Measurements from ENCODE around the gene PIK3CA. TPM values are rescaled to one million over a fixed set of nuclear protein-coding genes. Genes with fewer than 3 reads are reported as not detected.

The PIK3CA gene
- total RNA-seq, 1 experiment from 2014 or later, result 22.7 TPM

- peaks cover 68% of the 10 kb centered on the region for H3K4me1 ChIP-seq (ENCODE audit: low read length)
- H3K9me3 ChIP-seq (ENCODE audit: low read length), result no peaks in the 10 kb centered on the region
- peak overlapping the region; percentile 84 for H3K27ac ChIP-seq (ENCODE audit: low read length)
- H2AFZ ChIP-seq (ENCODE audit: low read length), result peak overlapping the region; percentile 85
- H3K4me2 ChIP-seq (ENCODE audit: low read depth, low read length, poor library complexity, severe bottlenecking), result peak overlapping the region; percentile 85
- no peaks in the 10 kb centered on the region for H3K27me3 ChIP-seq (ENCODE audit: low read length)
- H3K9ac ChIP-seq (ENCODE audit: low read length), result peak overlapping the region; percentile 93
- H4K20me1 ChIP-seq (ENCODE audit: insufficient read depth, low read depth, low read length), result no peaks in the 10 kb centered on the region
- peak; percentile 94 for DNase-seq
- no peaks in the 10 kb centered on the region for H3K9me2 ChIP-seq (replicated peaks; ENCODE audit: insufficient read depth, low read length)
- H3K4me3 ChIP-seq (ENCODE audit: low read length), result peak overlapping the region; percentile 93
- H3K79me2 ChIP-seq (ENCODE audit: low read length), result peaks cover 51% of the 10 kb centered on the region
- H3K36me3 ChIP-seq (ENCODE audit: insufficient read depth, low read length), result no peaks in the 10 kb centered on the region
Measured at GRCh38 chr3:179260949-179261765, 113.0 kb downstream of the PIK3CA start.

GRCh38 chr3:179263134-179263533 lies 115.0 kb downstream of the PIK3CA start:
- Histone ChIP-seq H3K27ac (ENCODE audit: low read length) (no peak overlapping the region), H3K36me3 (ENCODE audit: insufficient read depth, low read length) (no peaks in the 10 kb centered on the region), H4K20me1 (ENCODE audit: insufficient read depth, low read depth, low read length) (no peaks in the 10 kb centered on the region), H3K4me2 (ENCODE audit: low read depth, low read length, poor library complexity, severe bottlenecking) (no peak overlapping the region), H3K9ac (ENCODE audit: low read length) (no peak overlapping the region), H3K4me1 (ENCODE audit: low read length) (peaks cover 67% of the 10 kb centered on the region), H3K79me2 (ENCODE audit: low read length) (peaks cover 33% of the 10 kb centered on the region), H3K27me3 (ENCODE audit: low read length) (no peaks in the 10 kb centered on the region), H3K9me3 (ENCODE audit: low read length) (no peaks in the 10 kb centered on the region), H2AFZ (ENCODE audit: low read length) (no peak overlapping the region), H3K4me3 (ENCODE audit: low read length) (no peak overlapping the region), H3K9me2 (replicated peaks; ENCODE audit: insufficient read depth, low read length) (no peaks in the 10 kb centered on the region)
- DNase-seq, result no peak

- Histone ChIP-seq H3K36me3 (ENCODE audit: insufficient read depth, low read length) (no peaks in the 10 kb centered on the region), H3K4me2 (ENCODE audit: low read depth, low read length, poor library complexity, severe bottlenecking) (no peak overlapping the region), H4K20me1 (ENCODE audit: insufficient read depth, low read depth, low read length) (no peaks in the 10 kb centered on the region), H3K27me3 (ENCODE audit: low read length) (no peaks in the 10 kb centered on the region), H2AFZ (ENCODE audit: low read length) (no peak overlapping the region), H3K9me2 (replicated peaks; ENCODE audit: insufficient read depth, low read length) (no peaks in the 10 kb centered on the region), H3K27ac (ENCODE audit: low read length) (peak overlapping the region; percentile 89; the same call in 1 of the 2 replicates), H3K4me1 (ENCODE audit: low read length) (peaks cover 67% of the 10 kb centered on the region), H3K9me3 (ENCODE audit: low read length) (no peaks in the 10 kb centered on the region), H3K4me3 (ENCODE audit: low read length) (no peak overlapping the region), H3K79me2 (ENCODE audit: low read length) (peaks cover 20% of the 10 kb centered on the region), H3K9ac (ENCODE audit: low read length) (no peak overlapping the region)
- no peak for DNase-seq
Measured at GRCh38 chr3:179264449-179264848, 116.3 kb downstream of the PIK3CA start.

DNA sequence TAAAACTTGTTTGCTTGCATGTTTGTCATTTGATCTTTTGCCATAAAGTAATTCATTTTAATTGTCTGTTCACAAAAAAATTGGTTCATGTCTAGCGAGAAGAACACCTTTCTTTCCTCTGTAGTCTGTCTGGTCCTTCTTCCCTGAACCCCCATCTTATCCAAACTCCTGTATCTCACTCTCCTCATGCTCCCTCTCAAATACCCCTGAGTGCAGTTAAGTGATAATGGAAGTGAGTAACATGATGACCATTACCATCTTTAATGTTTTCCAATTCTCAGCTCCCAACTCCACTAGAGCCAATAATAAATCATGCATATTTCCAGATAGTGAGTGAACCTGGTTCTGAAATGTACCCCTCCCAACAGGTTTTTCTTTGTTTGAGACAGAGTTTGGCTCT lies 116.9 kb downstream of the PIK3CA start:
- Histone ChIP-seq H3K79me2 (ENCODE audit: low read length) (peaks cover 13% of the 10 kb centered on the region), H3K9ac (ENCODE audit: low read length) (no peak overlapping the region), H3K4me1 (ENCODE audit: low read length) (peaks cover 61% of the 10 kb centered on the region), H3K36me3 (ENCODE audit: insufficient read depth, low read length) (no peaks in the 10 kb centered on the region), H2AFZ (ENCODE audit: low read length) (no peak overlapping the region), H3K27me3 (ENCODE audit: low read length) (no peaks in the 10 kb centered on the region), H4K20me1 (ENCODE audit: insufficient read depth, low read depth, low read length) (no peaks in the 10 kb centered on the region), H3K4me3 (ENCODE audit: low read length) (peak overlapping the region; percentile 72; the same call in 1 of the 2 replicates), H3K9me3 (ENCODE audit: low read length) (no peaks in the 10 kb centered on the region), H3K27ac (ENCODE audit: low read length) (peak overlapping the region; percentile 89; the same call in 1 of the 2 replicates), H3K4me2 (ENCODE audit: low read depth, low read length, poor library complexity, severe bottlenecking) (peak overlapping the region; percentile 90), H3K9me2 (replicated peaks; ENCODE audit: insufficient read depth, low read length) (no peaks in the 10 kb centered on the region)
- no peak for DNase-seq

- Histone ChIP-seq H3K9me3 (ENCODE audit: low read length) (no peaks in the 10 kb centered on the region), H3K9me2 (replicated peaks; ENCODE audit: insufficient read depth, low read length) (no peaks in the 10 kb centered on the region), H3K9ac (ENCODE audit: low read length) (peak overlapping the region; percentile 77), H3K4me3 (ENCODE audit: low read length) (peak overlapping the region; percentile 72), H3K27me3 (ENCODE audit: low read length) (no peaks in the 10 kb centered on the region), H2AFZ (ENCODE audit: low read length) (peak overlapping the region; percentile 95), H3K4me1 (ENCODE audit: low read length) (peaks cover 53% of the 10 kb centered on the region), H4K20me1 (ENCODE audit: insufficient read depth, low read depth, low read length) (no peaks in the 10 kb centered on the region), H3K79me2 (ENCODE audit: low read length) (peaks cover 5% of the 10 kb centered on the region), H3K4me2 (ENCODE audit: low read depth, low read length, poor library complexity, severe bottlenecking) (peak overlapping the region; percentile 90), H3K36me3 (ENCODE audit: insufficient read depth, low read length) (no peaks in the 10 kb centered on the region), H3K27ac (ENCODE audit: low read length) (peak overlapping the region; percentile 89)
- DNase-seq, result peak; percentile 88
Measured at GRCh38 chr3:179265875-179266274, 117.7 kb downstream of the PIK3CA start.

GRCh38 chr3:179266701-179267211 lies 118.6 kb downstream of the PIK3CA start:
- Histone ChIP-seq H3K9me3 (ENCODE audit: low read length) (no peaks in the 10 kb centered on the region), H3K9me2 (replicated peaks; ENCODE audit: insufficient read depth, low read length) (no peaks in the 10 kb centered on the region), H3K36me3 (ENCODE audit: insufficient read depth, low read length) (no peaks in the 10 kb centered on the region), H3K27ac (ENCODE audit: low read length) (peak overlapping the region; percentile 89), H3K27me3 (ENCODE audit: low read length) (no peaks in the 10 kb centered on the region), H3K79me2 (ENCODE audit: low read length) (peaks cover under 1% of the 10 kb centered on the region; the same call in 1 of the 2 replicates), H4K20me1 (ENCODE audit: insufficient read depth, low read depth, low read length) (no peaks in the 10 kb centered on the region), H3K4me1 (ENCODE audit: low read length) (peaks cover 48% of the 10 kb centered on the region), H3K4me3 (ENCODE audit: low read length) (peak overlapping the region; percentile 72), H2AFZ (ENCODE audit: low read length) (peak overlapping the region; percentile 95), H3K9ac (ENCODE audit: low read length) (peak overlapping the region; percentile 77), H3K4me2 (ENCODE audit: low read depth, low read length, poor library complexity, severe bottlenecking) (peak overlapping the region; percentile 90)
- peak; percentile 88 for DNase-seq

- Histone ChIP-seq H3K27me3 (ENCODE audit: low read length) (no peaks in the 10 kb centered on the region), H3K79me2 (ENCODE audit: low read length) (no peaks in the 10 kb centered on the region), H3K9ac (ENCODE audit: low read length) (no peak overlapping the region), H3K9me3 (ENCODE audit: low read length) (no peaks in the 10 kb centered on the region), H3K36me3 (ENCODE audit: insufficient read depth, low read length) (no peaks in the 10 kb centered on the region), H3K4me3 (ENCODE audit: low read length) (no peak overlapping the region), H4K20me1 (ENCODE audit: insufficient read depth, low read depth, low read length) (no peaks in the 10 kb centered on the region), H3K4me1 (ENCODE audit: low read length) (peaks cover 43% of the 10 kb centered on the region), H3K27ac (ENCODE audit: low read length) (no peak overlapping the region), H3K9me2 (replicated peaks; ENCODE audit: insufficient read depth, low read length) (no peaks in the 10 kb centered on the region), H3K4me2 (ENCODE audit: low read depth, low read length, poor library complexity, severe bottlenecking) (no peak overlapping the region), H2AFZ (ENCODE audit: low read length) (no peak overlapping the region; the same call in 1 of the 2 replicates)
- no peak for DNase-seq
Measured at GRCh38 chr3:179268400-179269051, 120.4 kb downstream of the PIK3CA start.

DNA sequence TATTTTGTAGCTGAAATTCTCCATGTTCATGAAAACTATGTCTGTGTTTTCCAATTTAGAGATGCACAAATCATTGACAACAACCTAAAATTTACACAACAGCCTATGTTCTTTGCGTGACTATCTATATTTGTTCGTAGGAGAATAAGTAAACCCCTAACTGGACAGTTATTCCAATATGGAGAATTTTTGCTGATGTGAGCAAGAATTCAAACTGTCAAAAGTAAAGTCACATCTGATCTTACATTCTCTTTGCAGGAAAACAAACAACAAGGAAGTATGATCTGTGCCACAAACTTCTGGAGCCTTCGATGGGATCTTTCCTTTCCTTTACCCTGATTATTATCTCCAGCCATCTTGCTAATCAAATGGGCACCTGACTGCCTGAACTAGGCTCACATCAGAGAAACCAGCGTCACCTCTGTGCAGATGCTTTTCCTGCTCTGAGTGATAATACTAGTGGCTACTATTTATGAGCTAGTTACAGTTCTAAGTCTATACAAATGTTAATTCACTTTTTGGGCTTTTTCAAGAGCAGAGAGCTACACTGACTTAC lies 121.1 kb downstream of the PIK3CA start:
- no peak for DNase-seq
- Histone ChIP-seq H3K27ac (ENCODE audit: low read length) (no peak overlapping the region), H3K9me3 (ENCODE audit: low read length) (no peaks in the 10 kb centered on the region), H4K20me1 (ENCODE audit: insufficient read depth, low read depth, low read length) (no peaks in the 10 kb centered on the region), H3K36me3 (ENCODE audit: insufficient read depth, low read length) (no peaks in the 10 kb centered on the region), H3K9ac (ENCODE audit: low read length) (no peak overlapping the region), H3K79me2 (ENCODE audit: low read length) (no peaks in the 10 kb centered on the region), H3K9me2 (replicated peaks; ENCODE audit: insufficient read depth, low read length) (no peaks in the 10 kb centered on the region), H2AFZ (ENCODE audit: low read length) (no peak overlapping the region), H3K4me1 (ENCODE audit: low read length) (peaks cover 43% of the 10 kb centered on the region), H3K4me2 (ENCODE audit: low read depth, low read length, poor library complexity, severe bottlenecking) (no peak overlapping the region), H3K27me3 (ENCODE audit: low read length) (no peaks in the 10 kb centered on the region), H3K4me3 (ENCODE audit: low read length) (no peak overlapping the region)

All from Karpas-422 (cell line).